HG03064 (cell line): ENCODE measurements around the gene MOK.

Experiments used
- ATAC-seq: cut with Tn5 transposase; IDR thresholded peaks from one replicate; pipeline ENCODE4 v1.9.1; 2021; ENCODE audit warnings: low read depth; ENCODE audit not compliant: unreplicated experiment

The MOK gene

DNA sequence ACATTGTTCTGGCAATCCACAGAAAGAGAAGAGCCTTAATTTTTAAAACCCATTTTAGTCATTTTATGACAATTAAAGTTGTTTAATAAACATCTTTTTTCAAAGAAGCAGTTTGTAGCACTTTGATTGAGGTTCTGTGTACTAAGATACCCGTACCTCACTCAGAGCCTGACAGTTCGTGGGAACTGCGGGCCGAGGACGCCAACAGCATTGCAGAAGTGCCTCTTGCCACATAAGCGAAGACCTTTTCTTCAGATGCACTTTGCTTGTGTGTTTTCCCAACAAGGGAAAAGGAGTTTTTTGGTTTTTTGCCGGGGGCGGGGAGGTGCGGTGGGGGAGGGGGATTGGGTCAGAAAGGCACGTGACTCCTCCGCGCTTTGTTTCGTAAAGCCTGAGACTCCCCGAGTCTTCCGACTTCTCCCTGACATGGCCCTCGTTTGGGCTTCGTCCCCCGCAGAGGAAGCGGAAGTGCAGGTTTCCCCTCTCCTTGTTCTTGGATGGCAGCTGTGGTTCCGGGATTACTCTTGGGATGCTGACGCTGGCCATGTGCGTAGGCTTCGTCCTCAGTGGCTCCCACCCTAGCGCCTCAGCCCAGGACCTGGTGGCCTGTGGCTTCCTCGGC, 94.4 kb downstream of the MOK start:
- no peak for ATAC-seq

DNA sequence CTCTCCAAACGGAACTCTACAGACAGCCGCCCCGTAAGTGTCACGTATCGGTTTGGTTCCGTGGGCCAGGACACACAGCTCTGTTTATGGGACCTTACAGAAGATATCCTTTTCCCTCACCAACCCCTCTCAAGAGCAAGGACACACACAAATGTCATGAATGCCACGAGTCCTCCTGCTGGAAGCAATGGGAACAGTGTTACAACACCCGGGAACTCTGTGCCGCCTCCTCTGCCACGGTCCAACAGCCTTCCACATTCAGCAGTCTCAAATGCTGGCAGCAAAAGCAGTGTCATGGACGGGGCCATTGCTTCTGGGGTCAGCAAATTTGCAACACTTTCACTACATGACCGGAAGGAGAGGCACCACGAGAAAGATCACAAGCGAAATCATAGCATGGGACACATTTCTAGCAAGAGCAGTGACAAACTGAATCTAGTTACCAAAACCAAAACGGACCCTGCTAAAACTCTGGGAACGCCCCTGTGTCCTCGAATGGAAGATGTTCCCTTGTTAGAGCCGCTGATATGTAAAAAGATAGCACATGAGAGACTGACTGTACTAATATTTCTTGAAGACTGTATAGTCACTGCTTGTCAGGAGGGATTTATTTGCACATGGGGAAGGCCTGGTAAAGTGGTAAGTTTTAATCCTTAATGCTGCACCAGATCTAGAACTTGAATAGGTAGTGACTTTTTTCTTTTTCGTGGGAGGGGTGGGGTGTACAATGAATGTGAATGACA, 95.6 kb downstream of the MOK start:
- ATAC-seq: no peak

- no peak for ATAC-seq
These were observed 96.2 kb downstream of the MOK start for GRCh38 chr14:102208741-102209140.

DNA sequence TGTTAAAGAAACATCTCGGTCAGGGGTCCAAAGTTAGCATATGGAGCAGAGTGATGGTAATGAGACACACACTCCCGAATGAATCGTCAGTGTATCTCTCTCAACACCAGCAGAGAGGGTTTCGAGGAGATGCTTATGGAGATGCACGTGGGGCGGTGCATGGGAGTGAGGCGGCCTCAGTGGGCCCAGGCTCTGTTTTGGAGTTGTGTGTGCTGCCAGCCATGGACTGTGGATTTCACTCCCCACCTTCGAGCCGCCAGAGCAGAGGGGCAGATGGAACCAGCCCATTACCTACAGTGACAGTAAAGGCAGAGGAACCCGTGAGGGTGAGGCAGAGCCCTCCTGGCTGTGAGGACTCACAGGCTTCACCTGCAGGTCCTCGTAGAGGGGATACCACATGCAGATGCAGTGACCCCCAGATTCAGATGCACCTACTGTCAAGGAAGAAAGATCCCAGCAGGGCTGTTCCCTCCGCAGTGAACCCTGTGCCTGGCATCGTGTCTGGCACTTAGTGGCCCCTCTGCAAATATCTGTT, 97.1 kb downstream of the MOK start:
- no peak for ATAC-seq

DNA sequence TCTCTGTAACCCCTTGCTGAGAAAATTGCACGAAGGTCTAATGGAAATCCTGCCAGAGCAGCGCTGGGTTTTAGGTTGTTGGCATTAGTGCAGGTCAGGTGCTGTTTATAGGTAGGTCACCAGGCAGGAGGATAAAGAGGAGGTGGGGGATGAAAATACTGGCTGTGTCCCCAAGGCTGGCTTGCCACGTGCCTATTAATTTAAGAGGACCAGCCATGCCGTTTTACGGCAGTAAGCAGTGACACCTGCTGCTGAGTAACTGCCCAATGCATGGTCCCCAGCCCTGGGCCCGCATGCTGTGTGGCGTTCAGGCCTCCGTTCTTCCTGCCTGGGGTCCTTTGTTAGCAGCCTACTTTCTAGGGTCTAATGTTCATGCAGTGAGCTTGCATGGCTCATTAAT, 98.0 kb downstream of the MOK start:
- ATAC-seq: no peak

GRCh38 chr14:102205560-102205959, 99.4 kb downstream of the MOK start:
- ATAC-seq: no peak

- ATAC-seq: no peak
These were observed 101.6 kb downstream of the MOK start for GRCh38 chr14:102203382-102203781.

GRCh38 chr14:102202944-102203343, 102.0 kb downstream of the MOK start:
- no peak for ATAC-seq

GRCh38 chr14:102201776-102202175, 103.2 kb downstream of the MOK start:
- no peak for ATAC-seq

GRCh38 chr14:102201353-102201738, 103.6 kb downstream of the MOK start:
- ATAC-seq: no peak

- ATAC-seq: no peak
These were observed 104.1 kb downstream of the MOK start for GRCh38 chr14:102200690-102201352.

DNA sequence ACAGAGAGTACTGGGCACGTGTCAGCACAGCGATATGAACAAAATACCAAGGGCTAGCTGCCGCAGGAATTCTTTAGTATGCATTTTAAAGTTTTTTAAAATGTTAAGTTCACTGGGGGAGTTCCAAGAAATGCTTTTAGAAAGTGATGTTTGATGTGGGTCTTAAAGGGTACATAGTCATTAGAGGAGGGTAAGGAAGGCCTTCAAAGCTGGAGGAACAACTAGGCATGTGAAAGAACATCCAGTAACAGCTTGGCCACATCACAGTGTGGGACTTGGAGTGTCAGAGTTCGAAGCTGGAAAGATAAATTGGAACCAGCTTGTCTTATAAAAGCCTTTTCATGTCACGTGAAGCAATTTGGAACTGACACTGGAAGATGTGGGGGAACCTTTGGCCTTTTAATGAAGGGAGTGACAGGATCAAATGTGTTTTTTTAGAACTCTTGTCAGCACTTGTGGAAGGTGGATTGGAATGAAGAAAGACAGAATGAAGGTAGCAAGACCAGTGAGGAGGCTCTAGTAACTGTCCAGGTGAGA, 107.6 kb downstream of the MOK start:
- ATAC-seq: no peak

- no peak for ATAC-seq
These were observed 108.1 kb downstream of the MOK start for GRCh38 chr14:102196902-102197230.

- no peak for ATAC-seq
These were observed 108.7 kb downstream of the MOK start for GRCh38 chr14:102196039-102196901.

DNA sequence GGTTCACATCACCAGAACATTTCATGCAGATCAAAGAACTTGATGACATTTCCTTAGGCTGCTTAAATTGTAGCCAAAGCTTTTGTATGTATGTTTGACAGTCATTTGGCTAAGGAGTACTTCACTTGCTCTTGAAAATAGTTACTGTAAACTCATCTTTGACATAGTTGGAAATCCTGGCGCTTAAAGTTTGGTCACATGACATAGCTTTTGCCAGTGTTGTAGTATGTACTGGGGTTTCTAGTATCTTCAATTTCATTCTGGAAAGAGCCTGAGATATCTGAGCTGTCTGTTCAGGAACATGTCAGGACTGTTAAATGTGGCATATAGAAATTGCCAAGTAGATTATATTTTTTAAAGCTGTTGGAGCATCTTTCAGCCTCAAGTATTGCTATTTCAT, 109.5 kb downstream of the MOK start:
- no peak for ATAC-seq

DNA sequence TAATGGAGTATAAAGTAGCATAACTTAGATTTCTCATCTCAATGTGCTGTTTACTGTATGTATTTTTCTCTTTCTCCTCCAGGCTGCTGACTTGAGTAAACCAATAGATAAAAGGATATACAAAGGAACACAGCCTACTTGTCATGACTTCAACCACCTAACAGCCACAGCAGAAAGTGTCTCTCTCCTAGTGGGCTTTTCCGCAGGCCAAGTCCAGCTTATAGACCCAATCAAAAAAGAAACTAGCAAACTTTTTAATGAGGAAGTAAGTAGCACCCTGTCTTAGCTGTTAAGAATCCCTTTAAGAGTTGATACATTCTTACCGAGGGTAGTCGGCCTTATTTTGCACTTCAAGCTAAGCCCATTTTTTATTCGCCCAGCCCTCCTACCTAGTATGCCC, 110.1 kb downstream of the MOK start:
- ATAC-seq: no peak

DNA sequence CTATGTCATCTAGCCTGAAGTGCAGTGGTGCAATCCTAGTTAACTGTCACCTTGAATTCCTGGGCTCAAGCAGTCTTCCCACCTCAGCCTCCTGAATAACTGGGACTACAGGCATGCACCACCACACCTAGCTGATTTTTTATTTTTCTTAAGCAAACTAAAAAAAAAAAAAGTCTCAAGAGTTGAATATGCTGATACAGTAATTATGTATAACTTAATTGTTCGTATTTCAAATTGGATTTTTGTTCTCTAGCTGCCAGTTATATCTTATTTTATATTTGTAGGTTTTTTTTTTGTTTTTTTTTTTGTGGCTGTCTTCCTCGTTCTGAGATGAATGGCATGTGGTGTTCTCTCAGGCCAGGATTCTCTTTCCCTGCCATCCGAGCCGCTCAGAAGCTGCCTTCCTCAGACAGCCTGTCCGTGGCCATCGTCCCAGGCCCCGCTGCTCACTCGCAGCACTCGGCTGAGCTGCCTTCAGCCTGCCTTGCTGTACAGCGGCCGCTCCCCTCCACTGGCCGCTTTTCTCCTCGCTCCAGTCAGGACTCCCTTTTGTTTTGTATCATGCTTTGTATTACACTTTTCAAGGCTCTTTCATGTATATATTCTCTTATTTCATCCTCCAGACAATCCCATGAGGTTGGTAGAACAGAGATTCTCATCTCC, 112.0 kb downstream of the MOK start:
- ATAC-seq: no peak

DNA sequence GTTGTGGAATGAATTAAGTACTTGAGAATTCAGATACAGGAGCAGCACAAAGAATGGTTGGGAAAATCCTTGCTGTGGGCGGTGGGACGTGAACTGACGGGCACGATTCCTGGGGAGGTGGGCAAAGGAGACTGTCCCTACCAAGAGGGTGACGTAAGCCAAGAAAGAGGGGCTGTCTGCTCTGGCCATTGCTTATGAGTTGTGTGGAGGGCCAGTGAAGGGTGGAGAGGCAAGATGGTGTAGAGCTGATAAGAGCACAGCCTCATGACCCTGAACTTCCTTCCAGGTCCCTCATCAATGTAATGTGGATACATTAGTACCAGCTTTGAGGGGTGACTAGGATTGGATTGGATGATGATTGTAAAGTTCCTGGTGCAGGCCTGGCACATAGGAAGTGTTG, 115.1 kb downstream of the MOK start:
- ATAC-seq: no peak

DNA sequence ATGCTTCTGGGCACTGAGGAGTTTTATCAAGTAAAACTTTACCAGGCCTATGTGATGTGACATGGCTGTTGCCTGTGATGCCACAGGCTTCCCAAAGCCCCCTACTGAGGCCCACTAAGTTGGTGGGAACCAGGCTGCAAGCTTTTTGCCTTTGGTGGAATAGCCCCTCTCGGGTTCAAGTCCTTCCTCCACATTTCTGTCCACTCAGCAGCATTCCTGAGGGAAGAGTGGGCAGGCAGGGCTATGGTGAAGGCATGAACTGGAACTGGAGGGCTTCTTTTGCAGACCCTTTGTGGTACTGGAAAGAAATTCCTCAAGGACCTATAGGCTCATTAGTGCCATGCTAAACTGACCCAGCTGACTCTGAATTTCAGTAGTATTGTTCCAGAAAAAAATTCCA, 116.8 kb downstream of the MOK start:
- ATAC-seq: no peak

GRCh38 chr14:102187568-102188001, 117.4 kb downstream of the MOK start:
- no peak for ATAC-seq
